Testis (tissue), 3 donors: ENCODE measurements around the gene CD300LD. TPM values are rescaled to one million over a fixed set of nuclear protein-coding genes. Genes with fewer than 3 reads are reported as not detected.

Experiments
- DNase-seq: peaks from one replicate; pipeline ENCODE4 v3.0.0-alpha.2; 2019
- H3K27ac ChIP-seq, 2 donors: fragments of 200-600 bp; sonication (generic); one replicate each; pipeline ENCODE4 v1.5.1; 2019
- H3K27me3 ChIP-seq: fragments of 200-600 bp; sonication (generic); one replicate; pipeline ENCODE4 v1.5.1; 2019
- H3K36me3 ChIP-seq: fragments of 200-600 bp; sonication (generic); one replicate; pipeline ENCODE4 v1.5.1; 2017; ENCODE audit warnings: low read depth; ENCODE audit errors: missing control alignments
- H3K4me1 ChIP-seq: fragments of 200-600 bp; sonication (generic); one replicate; pipeline ENCODE4 v1.5.1; 2019
- H3K4me3 ChIP-seq, 2 donors: fragments of 200-600 bp; sonication (generic); one replicate each; pipeline ENCODE4 v1.5.1; 2017 to 2019
- H3K9me3 ChIP-seq: fragments of 200-600 bp; sonication (generic); one replicate; pipeline ENCODE4 v1.5.1; 2017
- POLR2A ChIP-seq: fragments of 450-650 bp; IDR thresholded peaks from one replicate; pipeline ENCODE4 v1.6.1; 2017; ENCODE audit warnings: antibody characterized with exemption, mild to moderate bottlenecking, moderate library complexity
- WGBS, 2 donors: methylation state at CpG; one replicate each; pipeline ENCODE4 v1.1.5; 2018; 5-methylcytosine and 5-hydroxymethylcytosine counted together
- intact Hi-C: fragments of 100-400 bp; cut with DNase I; formaldehyde crosslinking; loops from one replicate; pipeline ENCODE4 v1.15.1; 2023; ENCODE audit warnings: low total_unique reads
- polyA plus RNA-seq: library from polyadenylated mRNA; stranded (reverse); fragments of 350-450 nt; fragmentation: Illumina TruSeq; extraction: RNeasy Lipid Tissue Mini Kit (QIAGEN cat#74804); gene quantifications from one replicate; pipeline ENCODE4 v1.2.3, GENCODE V29; 2014; ENCODE audit warnings: low read depth, low replicate concordance; ENCODE audit not compliant: insufficient read depth
- total RNA-seq, 2 donors: library from RNA; depleted of rRNA; stranded (reverse); fragments of >200 nt; gene quantifications; one replicate each; pipeline ENCODE4 v1.2.3, GENCODE V29; 2016
- TF ChIP-seq, protein P1 (sequence below), 3 experiments: fragments of 450-650 bp in 2 of 3; fragments of 200-600 bp in 1 of 3; sonication (generic) in 1 of 3; IDR thresholded peaks; one replicate each; pipeline ENCODE4 v1.5.1; 2016 to 2019; ENCODE audit warnings: antibody characterized with exemption in 3 of 3, mild to moderate bottlenecking in 2 of 3, moderate library complexity in 1 of 3

CD300LD gene
- total and polyA plus RNA-seq, 3 donors from 2014 or later = 0.41 TPM; not detected in 2

GRCh38 chr17:74591503-74591902 lies 580 bp downstream of the CD300LD start:
- WGBS, 2 donors = 68 to 84% methylated on average over 1 of the region's 1 CpG
- H3K27me3 ChIP-seq = no peaks in the 10 kb centered on the region
- H3K4me1 ChIP-seq = no peaks in the 10 kb centered on the region
- no peak for TF ChIP-seq POLR2A
- TF ChIP-seq, protein P1, sequence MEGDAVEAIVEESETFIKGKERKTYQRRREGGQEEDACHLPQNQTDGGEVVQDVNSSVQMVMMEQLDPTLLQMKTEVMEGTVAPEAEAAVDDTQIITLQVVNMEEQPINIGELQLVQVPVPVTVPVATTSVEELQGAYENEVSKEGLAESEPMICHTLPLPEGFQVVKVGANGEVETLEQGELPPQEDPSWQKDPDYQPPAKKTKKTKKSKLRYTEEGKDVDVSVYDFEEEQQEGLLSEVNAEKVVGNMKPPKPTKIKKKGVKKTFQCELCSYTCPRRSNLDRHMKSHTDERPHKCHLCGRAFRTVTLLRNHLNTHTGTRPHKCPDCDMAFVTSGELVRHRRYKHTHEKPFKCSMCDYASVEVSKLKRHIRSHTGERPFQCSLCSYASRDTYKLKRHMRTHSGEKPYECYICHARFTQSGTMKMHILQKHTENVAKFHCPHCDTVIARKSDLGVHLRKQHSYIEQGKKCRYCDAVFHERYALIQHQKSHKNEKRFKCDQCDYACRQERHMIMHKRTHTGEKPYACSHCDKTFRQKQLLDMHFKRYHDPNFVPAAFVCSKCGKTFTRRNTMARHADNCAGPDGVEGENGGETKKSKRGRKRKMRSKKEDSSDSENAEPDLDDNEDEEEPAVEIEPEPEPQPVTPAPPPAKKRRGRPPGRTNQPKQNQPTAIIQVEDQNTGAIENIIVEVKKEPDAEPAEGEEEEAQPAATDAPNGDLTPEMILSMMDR (IDR thresholded peaks at IDR 0.05) = no peak
- DNase-seq = no peak
- no peaks in the 10 kb centered on the region for H3K36me3 ChIP-seq
- no peak overlapping the region for H3K4me3 ChIP-seq
- intact Hi-C loops = no loop called here
- no peaks in the 10 kb centered on the region for H3K9me3 ChIP-seq
- H3K27ac ChIP-seq = no peak overlapping the region

DNA sequence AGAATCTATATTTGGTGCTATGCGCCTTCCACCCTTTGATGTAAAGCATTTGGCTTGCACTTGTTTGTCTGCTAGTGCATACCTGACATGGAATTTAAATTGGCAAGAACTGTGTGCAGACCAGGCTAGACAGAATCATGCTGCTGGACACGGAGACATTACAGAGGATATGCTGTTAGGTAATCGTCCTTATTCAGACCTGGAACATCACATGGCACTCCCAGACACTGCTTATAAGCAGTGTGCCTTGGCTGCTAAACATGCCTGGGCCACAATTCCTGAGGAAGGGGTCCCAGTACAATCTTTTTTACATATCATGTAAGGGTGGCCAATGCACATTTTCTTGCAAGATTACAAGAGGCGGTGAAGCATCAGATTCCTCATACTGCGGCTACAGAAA lies 6.4 kb downstream of the CD300LD start:
- H3K4me3 ChIP-seq = no peak overlapping the region
- TF ChIP-seq POLR2A = no peak
- TF ChIP-seq, protein P1 (IDR thresholded peaks at IDR 0.05) = no peak
- intact Hi-C loops = no loop called here
- 81 to 89% methylated on average over 5 of the region's 5 CpGs for WGBS, 2 donors
- H3K4me1 ChIP-seq = no peaks in the 10 kb centered on the region
- DNase-seq = no peak
- no peak overlapping the region for H3K27ac ChIP-seq
- no peaks in the 10 kb centered on the region for H3K9me3 ChIP-seq
- H3K36me3 ChIP-seq = no peaks in the 10 kb centered on the region
- no peaks in the 10 kb centered on the region for H3K27me3 ChIP-seq

DNA sequence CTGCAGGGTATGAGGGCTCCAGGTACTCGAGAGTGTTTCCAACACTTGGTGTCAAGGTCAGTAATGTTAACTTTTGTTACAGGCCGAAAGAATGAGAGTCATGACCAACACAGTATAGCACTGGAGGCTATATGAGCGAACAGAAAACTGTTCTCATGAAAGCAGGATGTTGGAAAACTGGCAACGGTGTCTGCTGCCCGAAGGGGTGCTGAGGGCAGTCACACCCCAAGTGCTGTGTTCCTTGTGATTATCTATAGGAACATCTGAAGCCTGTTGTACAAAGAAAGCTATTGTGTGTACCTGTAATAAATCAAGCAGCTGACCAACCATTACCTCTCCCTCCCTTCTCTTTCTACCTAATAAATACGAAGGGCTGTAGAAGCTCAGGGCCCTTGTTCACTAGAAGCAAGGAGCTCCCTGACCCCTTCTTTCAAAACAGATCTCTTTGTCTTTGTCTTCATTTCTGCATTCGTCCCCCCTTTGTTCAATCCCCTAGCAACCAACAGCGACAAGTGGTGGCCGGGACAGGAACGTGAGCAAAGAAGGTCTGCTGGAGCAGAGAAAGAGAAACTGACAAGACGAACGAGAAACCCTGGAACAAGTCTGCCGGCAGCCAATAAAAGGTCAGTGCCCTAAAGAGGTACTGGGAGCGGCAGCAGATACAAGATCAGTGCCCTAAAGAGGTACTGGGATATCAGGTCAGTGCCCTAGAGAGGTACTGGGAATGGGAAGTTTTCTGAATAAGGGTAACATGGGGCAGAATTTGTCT lies 7.6 kb downstream of the CD300LD start:
- no peak for DNase-seq
- H3K36me3 ChIP-seq = no peaks in the 10 kb centered on the region
- TF ChIP-seq, protein P1 (IDR thresholded peaks at IDR 0.05) = no peak
- no peak for TF ChIP-seq POLR2A
- no peak overlapping the region for H3K4me3 ChIP-seq
- WGBS, 2 donors = 81 to 86% methylated on average over 14 of the region's 14 CpGs
- no peaks in the 10 kb centered on the region for H3K27me3 ChIP-seq
- no peaks in the 10 kb centered on the region for H3K9me3 ChIP-seq
- H3K27ac ChIP-seq = no peak overlapping the region
- intact Hi-C loops = no loop called here
- H3K4me1 ChIP-seq = no peaks in the 10 kb centered on the region

DNA sequence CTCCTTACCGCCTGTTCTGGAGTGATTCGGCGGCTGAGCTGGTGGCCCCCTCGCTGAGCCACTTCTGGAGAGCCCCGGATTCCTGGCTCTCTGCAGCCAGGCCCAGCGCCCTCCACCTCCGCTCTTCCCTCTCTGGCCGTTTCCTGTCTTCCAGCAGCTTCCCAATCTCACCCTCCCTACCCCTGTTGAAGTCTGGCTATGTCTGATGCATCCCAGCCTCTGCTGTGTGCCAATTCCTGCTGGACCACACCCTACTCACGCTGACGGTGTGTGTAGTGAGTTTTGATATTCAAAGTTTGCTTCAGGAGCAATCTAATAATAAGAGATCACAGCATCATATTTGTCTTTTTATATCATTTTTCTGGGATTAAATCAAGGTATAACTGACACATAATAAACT lies 9.4 kb downstream of the CD300LD start:
- intact Hi-C loops = no loop called here

More for the DNA sequence above, 9.4 kb downstream of the CD300LD start:
- Histone ChIP-seq H3K36me3 (no peaks in the 10 kb centered on the region), H3K4me3 (no peak overlapping the region), H3K4me1 (no peaks in the 10 kb centered on the region), H3K27ac (no peak overlapping the region), H3K9me3 (no peaks in the 10 kb centered on the region), H3K27me3 (no peaks in the 10 kb centered on the region)
- 82 to 90% methylated on average over 10 of the region's 10 CpGs for WGBS, 2 donors
- no peak for DNase-seq
- TF ChIP-seq, protein P1 (IDR thresholded peaks at IDR 0.05) = no peak
- no peak for TF ChIP-seq POLR2A
